ENCODE results near the gene MSL3B.

DNA sequence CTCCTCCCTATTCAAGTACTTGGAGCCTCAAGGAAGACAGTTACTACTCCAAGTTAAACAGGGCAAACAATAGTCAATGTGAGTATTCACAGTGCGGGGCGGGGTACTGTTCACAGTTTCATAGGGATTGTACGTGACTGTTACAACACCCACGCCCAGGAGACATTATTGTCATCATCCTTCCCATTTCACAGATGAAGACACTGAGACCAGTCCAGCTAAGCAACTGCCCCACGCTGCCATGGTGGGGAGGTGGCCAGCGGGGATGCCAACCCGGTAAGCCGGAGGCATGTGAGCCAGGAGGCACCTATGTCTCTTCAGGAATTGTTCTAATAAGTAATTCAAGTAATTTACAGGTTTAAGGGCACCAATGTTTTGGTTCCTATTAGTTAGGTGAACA is 14.8 kb downstream of the MSL3B start:
- TF ChIP-seq POLR2A (IDR thresholded peaks at IDR 0.05) (no peak), CTCF (IDR thresholded peaks at IDR 0.05) (no peak)

Data from adrenal gland (tissue), 5 donors.